DND-41 (cell line): ENCODE data around the gene KXD1.

Source experiments
- CTCF ChIP-seq: IDR thresholded peaks from 2 replicates; pipeline ENCODE4 v1.5.1; 2012; ENCODE audit warnings: borderline replicate concordance, low read length, moderate library complexity, mild to moderate bottlenecking; ENCODE audit not compliant: poor library complexity, severe bottlenecking; ENCODE audit errors: extremely low read depth
- EZH2 ChIP-seq: IDR thresholded peaks from 3 replicates; pipeline ENCODE4 v1.6.1; 2012; ENCODE audit warnings: borderline replicate concordance, low read depth, mild to moderate bottlenecking, moderate library complexity, low read length, inconsistent platforms; ENCODE audit not compliant: severe bottlenecking

GRCh38 chr19:18610245-18610555 is 52.5 kb downstream of the KXD1 start:
- TF ChIP-seq CTCF: no peak
- TF ChIP-seq EZH2: no peak
